H1 (cell line): Measurements from ENCODE around the gene HNRNPM. TPM values are rescaled to one million over a fixed set of nuclear protein-coding genes. Genes with fewer than 3 reads are reported as not detected.

Experiments used
- CTCF ChIA-PET: fragments of 300-600 bp; sonication (Branson Sonifier 250); formaldehyde crosslinking; loops from one replicate; lab custom pipeline; 2021; ENCODE audit not compliant: partially characterized antibody; lab: Charles Lee
- POLR2A ChIA-PET: fragments of 300-600 bp; sonication (Branson Sonifier 250); formaldehyde crosslinking; loops from one replicate; lab custom pipeline; 2021; ENCODE audit warnings: inconsistent platforms; ENCODE audit not compliant: partially characterized antibody; lab: Charles Lee
- DNase-seq, 2 experiments: peaks; one replicate each; pipeline versions ENCODE4 v3.0.0 to v3.0.0-alpha.2; 2010 to 2022; ENCODE audit warnings: low spot score in 2 of 2, low read depth in 1 of 2, mixed read lengths in 1 of 2
- FAIRE-seq: peaks from 2 replicates; lab custom pipeline; 2011; peaks lifted over from hg19 to GRCh38; lab: Jason Lieb, UNC
- H2AFZ ChIP-seq: 2 replicates; pipeline ENCODE4 v1.8.1; 2012; ENCODE audit warnings: low read length, inconsistent platforms
- H2AK5ac ChIP-seq: 2 replicates; pipeline ENCODE4 v1.6.1; 2013; ENCODE audit warnings: low read depth, low read length
- H2BK120ac ChIP-seq: replicated peaks from 2 replicates; pipeline ENCODE3; 2013; ENCODE audit warnings: low read depth, low read length, inconsistent platforms
- H2BK12ac ChIP-seq: 2 replicates; pipeline ENCODE4 v1.6.1; 2013; ENCODE audit warnings: low read depth, low read length
- H2BK15ac ChIP-seq: 2 replicates; pipeline ENCODE4 v1.6.1; 2013; ENCODE audit warnings: low read length
- H2BK20ac ChIP-seq: 2 replicates; pipeline ENCODE4 v1.6.1; 2013; ENCODE audit warnings: low read length
- H2BK5ac ChIP-seq: 2 replicates; pipeline ENCODE4 v1.6.1; 2013; ENCODE audit warnings: low read depth, low read length
- H3K14ac ChIP-seq: 2 replicates; pipeline ENCODE4 v1.6.1; 2013; ENCODE audit warnings: inconsistent platforms; ENCODE audit not compliant: insufficient read length
- H3K18ac ChIP-seq: 2 replicates; pipeline ENCODE4 v1.6.1; 2013; ENCODE audit warnings: low read length; ENCODE audit errors: extremely low read depth
- H3K23ac ChIP-seq: 2 replicates; pipeline ENCODE4 v1.6.1; 2013; ENCODE audit warnings: inconsistent platforms; ENCODE audit not compliant: insufficient read length
- H3K23me2 ChIP-seq: 2 replicates; pipeline ENCODE4 v1.6.1; 2013; ENCODE audit warnings: low read depth, low read length
- H3K27ac ChIP-seq: 2 replicates; pipeline ENCODE4 v1.6.1; 2011; ENCODE audit warnings: low read depth, low read length, inconsistent platforms
- H3K27me3 ChIP-seq, 4 experiments: replicated peaks in 1 of 4; 1 replicate in 1 of 4; 2 replicates in 3 of 4; pipeline versions ENCODE4 v1.6.1 to v1.8.1; 2011 to 2013; ENCODE audit warnings: low read length in 3 of 4, mild to moderate bottlenecking in 3 of 4, inconsistent platforms in 2 of 4, mixed read lengths in 2 of 4, moderate library complexity in 1 of 4; ENCODE audit not compliant: control insufficient read depth in 3 of 4, insufficient read depth in 3 of 4; ENCODE audit errors: extremely low read depth in 1 of 4
- H3K36me3 ChIP-seq, 4 experiments: 2 replicates each; pipeline versions ENCODE4 v1.6.1 to v1.8.1; 2011 to 2013; ENCODE audit warnings: mild to moderate bottlenecking in 4 of 4, low read length in 3 of 4, moderate library complexity in 2 of 4, control low read depth in 1 of 4, inconsistent platforms in 1 of 4; ENCODE audit not compliant: insufficient read depth in 4 of 4, control insufficient read depth in 2 of 4
- H3K4ac ChIP-seq: replicated peaks from 2 replicates; pipeline ENCODE3; 2013; ENCODE audit warnings: low read length, low read depth, mixed read lengths, inconsistent platforms; ENCODE audit not compliant: insufficient read length
- H3K4me1 ChIP-seq, 4 experiments: replicated peaks in 1 of 4; 1 replicate in 1 of 4; 2 replicates in 3 of 4; pipeline versions ENCODE4 v1.6.1 to v1.8.1; 2011 to 2013; ENCODE audit warnings: low read length in 3 of 4, inconsistent platforms in 2 of 4, mixed read lengths in 1 of 4; ENCODE audit not compliant: insufficient read depth in 4 of 4, control insufficient read depth in 3 of 4
- H3K4me2 ChIP-seq, 2 experiments: 2 replicates each; pipeline versions ENCODE4 v1.6.1 to v1.8.1; 2011 to 2013; ENCODE audit warnings: low read depth in 2 of 2, low read length in 2 of 2, control low read depth in 1 of 2, inconsistent platforms in 1 of 2, mild to moderate bottlenecking in 1 of 2; ENCODE audit not compliant: insufficient read depth in 1 of 2
- H3K4me3 ChIP-seq, 4 experiments: fragments of 200-600, 300-600 bp in 1 of 4; sonication (generic), shearing (Covaris generic), sonication (Bioruptor Twin) in 1 of 4; 2 replicates each; pipeline versions ENCODE4 v1.5.1 to v1.8.1; 2011 to 2016; ENCODE audit warnings: low read length in 4 of 4, low read depth in 3 of 4, control low read depth in 2 of 4, inconsistent platforms in 2 of 4, mild to moderate bottlenecking in 2 of 4, mixed read lengths in 1 of 4, moderate library complexity in 1 of 4; ENCODE audit not compliant: insufficient read depth in 2 of 4; ENCODE audit errors: extremely low read depth in 1 of 4
- H3K56ac ChIP-seq: replicated peaks from 2 replicates; pipeline ENCODE3; 2013; ENCODE audit warnings: low read depth, mild to moderate bottlenecking, mixed read lengths, low read length, inconsistent platforms; ENCODE audit not compliant: insufficient read length
- H3K79me1 ChIP-seq: 2 replicates; pipeline ENCODE4 v1.6.1; 2013; ENCODE audit warnings: low read depth, low read length, control low read depth
- H3K79me2 ChIP-seq, 2 experiments: 2 replicates each; pipeline versions ENCODE4 v1.6.1 to v1.8.1; 2012 to 2013; ENCODE audit warnings: low read length in 2 of 2, mild to moderate bottlenecking in 2 of 2, inconsistent platforms in 1 of 2; ENCODE audit not compliant: insufficient read depth in 2 of 2, control insufficient read depth in 1 of 2
- H3K9ac ChIP-seq, 4 experiments: replicated peaks in 1 of 4; 1 replicate in 1 of 4; 2 replicates in 3 of 4; pipeline versions ENCODE4 v1.6.1 to v1.8.1; 2011 to 2013; ENCODE audit warnings: low read depth in 3 of 4, low read length in 3 of 4, control low read depth in 2 of 4, mild to moderate bottlenecking in 2 of 4, moderate library complexity in 2 of 4, inconsistent platforms in 1 of 4; ENCODE audit errors: extremely low read depth in 1 of 4
- H3K9me3 ChIP-seq, 2 experiments: 2 replicates each; pipeline versions ENCODE4 v1.6.1 to v1.8.1; 2012 to 2013; ENCODE audit warnings: mild to moderate bottlenecking in 2 of 2, moderate library complexity in 2 of 2, control low read depth in 1 of 2, inconsistent platforms in 1 of 2, low read depth in 1 of 2, low read length in 1 of 2, mixed read lengths in 1 of 2; ENCODE audit not compliant: insufficient read depth in 2 of 2
- H4K20me1 ChIP-seq, 2 experiments: replicated peaks in 1 of 2; 2 replicates each; pipeline versions ENCODE3 to v1.8.1; 2011 to 2013; ENCODE audit warnings: inconsistent platforms in 2 of 2, low read length in 2 of 2, mild to moderate bottlenecking in 1 of 2; ENCODE audit not compliant: insufficient read depth in 2 of 2, control insufficient read depth in 1 of 2
- H4K5ac ChIP-seq: 2 replicates; pipeline ENCODE4 v1.6.1; 2013; ENCODE audit warnings: low read length, low read depth, mixed read lengths, inconsistent platforms; ENCODE audit not compliant: insufficient read length
- H4K8ac ChIP-seq: 2 replicates; pipeline ENCODE4 v1.8.0; 2013; ENCODE audit warnings: mild to moderate bottlenecking, moderate library complexity, low read length, inconsistent platforms; ENCODE audit not compliant: insufficient read depth; ENCODE audit errors: extremely low read depth
- H4K91ac ChIP-seq: replicated peaks from 2 replicates; pipeline ENCODE3; 2013; ENCODE audit warnings: low read length, mixed read lengths, inconsistent platforms; ENCODE audit not compliant: insufficient read length
- BCL11A ChIP-seq, 2 experiments: IDR thresholded peaks; one replicate each; pipeline ENCODE4 v1.6.1; 2011; ENCODE audit warnings: low read depth in 2 of 2, low read length in 2 of 2, mild to moderate bottlenecking in 2 of 2
- CBX8 ChIP-seq: fragments of 300-800, 300-1000 bp; sonication (generic); IDR thresholded peaks from 2 replicates; pipeline ENCODE4 v1.7.1; 2016; ENCODE audit warnings: low read depth, low read length, borderline replicate concordance
- CEBPB ChIP-seq: IDR thresholded peaks from 2 replicates; pipeline ENCODE4 v1.6.1; 2012; ENCODE audit warnings: low read depth, low read length
- CHD1 ChIP-seq: IDR thresholded peaks from 2 replicates; pipeline ENCODE4 v1.6.1; 2012; ENCODE audit warnings: low read depth, low read length, improper control_type of control experiment
- EP300 ChIP-seq, 2 experiments: IDR thresholded peaks; 1 replicate in 1 of 2; 2 replicates in 1 of 2; pipeline ENCODE4 v1.6.1; 2011 to 2012; ENCODE audit warnings: low read depth in 2 of 2, low read length in 2 of 2, mild to moderate bottlenecking in 2 of 2, borderline replicate concordance in 1 of 2, inconsistent platforms in 1 of 2, moderate library complexity in 1 of 2
- GABPA ChIP-seq: IDR thresholded peaks from 2 replicates; pipeline ENCODE4 v1.6.1; 2011; ENCODE audit warnings: mild to moderate bottlenecking, low read length, moderate library complexity, borderline replicate concordance; ENCODE audit not compliant: insufficient read depth
- GTF2F1 ChIP-seq: IDR thresholded peaks from 2 replicates; pipeline ENCODE4 v1.6.1; 2012; ENCODE audit warnings: low read depth, low read length, improper control_type of control experiment, borderline replicate concordance
- PHF8 ChIP-seq: fragments of 200-600 bp; sonication (generic); conservative IDR thresholded peaks from 2 replicates; pipeline ENCODE4 v1.7.1; 2012; ENCODE audit warnings: low read depth, mild to moderate bottlenecking, inconsistent platforms, low read length, moderate library complexity
- POLR2AphosphoS5 ChIP-seq: IDR thresholded peaks from 2 replicates; pipeline ENCODE4 v1.6.1; 2011; ENCODE audit warnings: low read depth, low read length
- RAD21 ChIP-seq, 2 experiments: IDR thresholded peaks in 1 of 2; conservative IDR thresholded peaks in 1 of 2; 2 replicates each; pipeline ENCODE4 v1.6.1; 2011; ENCODE audit warnings: low read depth in 2 of 2, low read length in 2 of 2, improper control_type of control experiment in 1 of 2, inconsistent platforms in 1 of 2, mild to moderate bottlenecking in 1 of 2, moderate library complexity in 1 of 2
- RBBP5 ChIP-seq: IDR thresholded peaks from 2 replicates; pipeline ENCODE4 v1.7.1; 2012; ENCODE audit warnings: low read depth, mild to moderate bottlenecking, inconsistent platforms, low read length, moderate library complexity, borderline replicate concordance
- SP2 ChIP-seq: IDR thresholded peaks from 2 replicates; pipeline ENCODE4 v1.6.1; 2012; ENCODE audit warnings: mild to moderate bottlenecking, low read length, inconsistent platforms
- SRF ChIP-seq: IDR thresholded peaks from 2 replicates; pipeline ENCODE4 v1.6.1; 2011; ENCODE audit warnings: mild to moderate bottlenecking, low read depth, low read length, moderate library complexity
- SUZ12 ChIP-seq: fragments of 200-600 bp; sonication (generic); IDR thresholded peaks from 2 replicates; pipeline ENCODE4 v1.6.1; 2012; ENCODE audit warnings: mild to moderate bottlenecking, inconsistent platforms, low read length, moderate library complexity, mixed read lengths
- TBP ChIP-seq: IDR thresholded peaks from 2 replicates; pipeline ENCODE4 v1.6.1; 2011; ENCODE audit warnings: low read depth, low read length, improper control_type of control experiment
- WGBS, 2 experiments: shearing (Covaris generic) in 1 of 2; methylation state at CpG; one replicate each; pipeline versions ENCODE4 v1.1.6 to v1.1.7; 2013 to 2015; ENCODE audit warnings: low lambda C conversion rate in 2 of 2, mixed read lengths in 2 of 2, inconsistent platforms in 1 of 2, low coverage in 1 of 2, missing lambda C conversion rate in 1 of 2; ENCODE audit not compliant: insufficient replicate concordance in 2 of 2, insufficient coverage in 1 of 2, insufficient read length in 1 of 2; ENCODE audit errors: extremely low coverage in 1 of 2, missing lambda C conversion rate in 1 of 2; 5-methylcytosine and 5-hydroxymethylcytosine counted together
- polyA plus RNA-seq, 7 experiments: library from polyadenylated mRNA; depleted of rRNA in 3 of 7; stranded (reverse) in 5 of 7; unstranded in 2 of 7; fragments of >200 nt in 5 of 7; fragments of 200-250 nt in 2 of 7; gene quantifications; 1 replicate in 5 of 7; 2 replicates in 1 of 7; 4 replicates in 1 of 7; pipeline versions ENCODE4 v1.2.1 to v1.2.3, GENCODE V29; 2011 to 2013; ENCODE audit warnings: missing spikeins in 2 of 7, mixed read lengths in 2 of 7
- total RNA-seq: library from RNA; stranded (reverse); fragmentation: NEBNext Ultra II Directional; extraction: Animal tissue kit (Norgen Biotek cat#: 25700); gene quantifications from 2 replicates; pipeline ENCODE4 v1.2.1, GENCODE V29; 2021

The HNRNPM gene
- total and polyA plus RNA-seq, 2 of the 8 experiments (the other 6 are each of a cell fraction or from before 2014, with no cell fraction given), result 375 to 474 TPM

- 86% methylated on average over 6 of the region's 6 CpGs; no CpG with 5 or more reads in 1 of the 2 experiments for WGBS, 2 experiments
- CTCF ChIA-PET, result interaction anchor here (0.6 to 1.8 kb wide), 4 partner anchors 19 to 399 kb away, joined by 3 to 5 read pairs (median 3); no protein-coding TSS in a partner anchor
- Histone ChIP-seq H2BK12ac (no peak overlapping the region), H3K4me2 (no peak overlapping the region), H3K14ac (no peak overlapping the region), H4K91ac (no peak overlapping the region), H3K36me3 (no peaks in the 10 kb centered on the region), H3K79me2 (no peaks in the 10 kb centered on the region), H3K4me3 (no peak overlapping the region), H4K8ac (no peak overlapping the region), H2BK5ac (no peak overlapping the region), H3K18ac (no peak overlapping the region), H3K4me1 (peaks cover 0 to 2% (median 0%) of the 10 kb centered on the region in 4 experiments; a peak in 1 of 7 replicates), H4K20me1 (no peaks in the 10 kb centered on the region), H3K23me2 (no peaks in the 10 kb centered on the region), H4K5ac (no peak overlapping the region), H2BK120ac (no peak overlapping the region), H3K56ac (no peak overlapping the region), H3K4ac (no peak overlapping the region), H2BK15ac (no peak overlapping the region), H3K79me1 (no peaks in the 10 kb centered on the region), H2AFZ (no peak overlapping the region), H3K27ac (no peak overlapping the region), H2BK20ac (no peak overlapping the region), H2AK5ac (no peak overlapping the region), H3K9me3 (no peaks in the 10 kb centered on the region), H3K9ac (no peak overlapping the region), H3K27me3 (no peaks in the 10 kb centered on the region), H3K23ac (no peak overlapping the region)
- POLR2A ChIA-PET, result no interaction called here
- DNase-seq (no peak), FAIRE-seq (no peak)
- TF ChIP-seq EP300 (IDR thresholded peaks at IDR 0.05; ENCODE audit: borderline replicate concordance in 1 of 2, low read depth in 2 of 2, low read length in 2 of 2), result no peak
- TF ChIP-seq RBBP5, result no peak
- TF ChIP-seq GTF2F1, result no peak
- no peak for TF ChIP-seq SP2
- no peak for TF ChIP-seq SUZ12
- no peak for TF ChIP-seq GABPA
- TF ChIP-seq SRF, result no peak
- TF ChIP-seq TBP, result no peak
- no peak for TF ChIP-seq CHD1
- TF ChIP-seq POLR2AphosphoS5, result no peak
- no peak for TF ChIP-seq BCL11A (IDR thresholded peaks at IDR 0.05; ENCODE audit: low read depth in 2 of 2, low read length in 2 of 2)
- no peak for TF ChIP-seq PHF8
- TF ChIP-seq CEBPB, result no peak
- TF ChIP-seq RAD21 (IDR thresholded peaks at IDR 0.05 in 1 of 2, conservative IDR thresholded peaks at IDR 0.05 in 1 of 2; ENCODE audit: low read depth in 2 of 2, low read length in 2 of 2), result no peak
- TF ChIP-seq CBX8, result no peak
Observed at GRCh38 chr19:8429826-8430225, 14.9 kb upstream of the HNRNPM start.
